Caco-2 (cell line): ENCODE data around the gene MYO6. TPM values are rescaled to one million over a fixed set of nuclear protein-coding genes. Genes with fewer than 3 reads are reported as not detected.
A peak's percentile ranks its signal among the peaks of the same experiment; 100 is the strongest.

Experiments used
- BruUV-seq: library from RNA; stranded (reverse); fragments of 400-500 nt; replicated peaks from 2 replicates; lab custom pipeline; 2021; lab: Mats Ljungman, UMichigan
- CTCF ChIA-PET: fragments of 300-600 bp; sonication (Branson Sonifier 250); formaldehyde crosslinking; loops from one replicate; lab custom pipeline; 2022; ENCODE audit warnings: antibody characterized with exemption; lab: Charles Lee
- POLR2A ChIA-PET: fragments of 300-600 bp; sonication (Branson Sonifier 250); formaldehyde crosslinking; loops from one replicate; lab custom pipeline; 2022; ENCODE audit warnings: antibody characterized with exemption; lab: Charles Lee
- DNase-seq, 2 experiments: peaks; one replicate each; pipeline versions ENCODE4 v3.0.0 to v3.0.0-alpha.2; 2020 to 2022
- H3K27me3 ChIP-seq: replicated peaks from 2 replicates; pipeline ENCODE4 v1.6.0; 2011; ENCODE audit warnings: low read length; ENCODE audit not compliant: control insufficient read depth, insufficient read depth
- H3K36me3 ChIP-seq: 2 replicates; pipeline ENCODE4 v1.5.1; 2011; ENCODE audit warnings: low read length; ENCODE audit not compliant: control insufficient read depth, insufficient read depth
- H3K4me1 ChIP-seq: fragments of 250-450 bp; sonication (Bioruptor Pico); 2 replicates; pipeline ENCODE4 v1.5.1; 2020; ENCODE audit warnings: mild to moderate bottlenecking
- H3K4me3 ChIP-seq: 2 replicates; pipeline ENCODE4 v1.5.1; 2011; ENCODE audit warnings: low read depth, mild to moderate bottlenecking, control low read depth, low read length
- H3K9me3 ChIP-seq: fragments of 250-450 bp; sonication (Bioruptor Pico); 2 replicates; pipeline ENCODE4 v1.5.1; 2020; ENCODE audit warnings: mild to moderate bottlenecking, moderate library complexity
- H3K27ac Mint-ChIP-seq: one replicate; pipeline ENCODE4 v1.8.0; 2022; ENCODE audit warnings: mixed read lengths; ENCODE audit not compliant: unreplicated experiment
- H3K27me3 Mint-ChIP-seq: one replicate; pipeline ENCODE4 v1.8.0; 2022; ENCODE audit warnings: mixed read lengths; ENCODE audit not compliant: insufficient read depth, unreplicated experiment
- H3K36me3 Mint-ChIP-seq: one replicate; pipeline ENCODE4 v1.8.0; 2022; ENCODE audit warnings: mild to moderate bottlenecking, mixed read lengths; ENCODE audit not compliant: insufficient read depth, unreplicated experiment
- H3K4me1 Mint-ChIP-seq: one replicate; pipeline ENCODE4 v1.8.0; 2022; ENCODE audit warnings: low read depth, mixed read lengths; ENCODE audit not compliant: unreplicated experiment
- H3K4me3 Mint-ChIP-seq: one replicate; pipeline ENCODE4 v1.8.0; 2022; ENCODE audit warnings: mild to moderate bottlenecking, moderate library complexity, mixed read lengths; ENCODE audit not compliant: unreplicated experiment
- H3K9me3 Mint-ChIP-seq: one replicate; pipeline ENCODE4 v1.8.0; 2022; ENCODE audit warnings: mixed read lengths; ENCODE audit not compliant: unreplicated experiment
- intact Hi-C: fragments of 100-400 bp; cut with micrococcal nuclease; formaldehyde crosslinking; loops from one replicate; pipeline ENCODE4 v1.10.0; 2022; ENCODE audit not compliant: unreplicated experiment
- total RNA-seq: library from RNA; stranded (reverse); gene quantifications from 2 replicates; pipeline ENCODE4 v1.2.3, GENCODE V29; 2022
- TF ChIP-seq, protein P1 (sequence below), 2 experiments: fragments of 200-600 bp in 1 of 2; IDR thresholded peaks; 1 replicate in 1 of 2; 2 replicates in 1 of 2; pipeline versions ENCODE4 v1.5.1 to v1.8.0; 2011 to 2022; ENCODE audit warnings: antibody characterized with exemption in 1 of 2, control low read depth in 1 of 2, inconsistent platforms in 1 of 2, low read depth in 1 of 2, low read length in 1 of 2, mild to moderate bottlenecking in 1 of 2, moderate library complexity in 1 of 2; ENCODE audit not compliant: insufficient read depth in 1 of 2, severe bottlenecking in 1 of 2, unreplicated experiment in 1 of 2

The MYO6 gene
- total RNA-seq, 1 experiment from 2014 or later = 43.0 TPM

- no peak for DNase-seq
- H3K4me1 ChIP-seq = peaks cover 23% of the 10 kb centered on the region
These were observed 103.7 kb downstream of the MYO6 start for GRCh38 chr6:75852721-75853120.

DNA sequence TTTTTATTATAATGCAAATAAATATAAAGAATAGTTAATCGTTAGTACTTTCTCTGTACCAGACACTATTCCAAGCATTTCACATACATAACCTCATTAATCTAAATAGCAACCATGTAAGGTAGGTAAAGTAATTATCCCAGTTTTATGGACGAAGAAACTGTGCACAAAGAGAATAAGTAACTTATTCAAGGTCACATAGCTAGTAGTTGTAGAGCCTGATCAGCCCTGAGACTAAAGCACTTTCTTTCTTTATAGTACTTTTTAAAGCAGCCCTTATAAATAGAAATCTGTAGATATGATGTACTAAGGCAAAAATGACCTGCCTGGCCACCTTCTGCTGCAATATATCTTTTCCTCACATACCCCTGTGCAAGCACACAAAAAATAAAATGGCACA lies 104.8 kb downstream of the MYO6 start:
- peaks cover 22% of the 10 kb centered on the region for H3K4me1 ChIP-seq
- no peak overlapping the region for H3K4me3 ChIP-seq
- H3K27ac Mint-ChIP-seq = no peak overlapping the region
- ChIA-PET POLR2A (interaction anchor here (0.6 kb wide), 1 partner anchor 824 kb away, joined by 3 read pairs; no protein-coding TSS in a partner anchor), CTCF (no interaction called here)
- H3K27me3 ChIP-seq = no peaks in the 10 kb centered on the region
- DNase-seq = no peak
- TF ChIP-seq, protein P1, sequence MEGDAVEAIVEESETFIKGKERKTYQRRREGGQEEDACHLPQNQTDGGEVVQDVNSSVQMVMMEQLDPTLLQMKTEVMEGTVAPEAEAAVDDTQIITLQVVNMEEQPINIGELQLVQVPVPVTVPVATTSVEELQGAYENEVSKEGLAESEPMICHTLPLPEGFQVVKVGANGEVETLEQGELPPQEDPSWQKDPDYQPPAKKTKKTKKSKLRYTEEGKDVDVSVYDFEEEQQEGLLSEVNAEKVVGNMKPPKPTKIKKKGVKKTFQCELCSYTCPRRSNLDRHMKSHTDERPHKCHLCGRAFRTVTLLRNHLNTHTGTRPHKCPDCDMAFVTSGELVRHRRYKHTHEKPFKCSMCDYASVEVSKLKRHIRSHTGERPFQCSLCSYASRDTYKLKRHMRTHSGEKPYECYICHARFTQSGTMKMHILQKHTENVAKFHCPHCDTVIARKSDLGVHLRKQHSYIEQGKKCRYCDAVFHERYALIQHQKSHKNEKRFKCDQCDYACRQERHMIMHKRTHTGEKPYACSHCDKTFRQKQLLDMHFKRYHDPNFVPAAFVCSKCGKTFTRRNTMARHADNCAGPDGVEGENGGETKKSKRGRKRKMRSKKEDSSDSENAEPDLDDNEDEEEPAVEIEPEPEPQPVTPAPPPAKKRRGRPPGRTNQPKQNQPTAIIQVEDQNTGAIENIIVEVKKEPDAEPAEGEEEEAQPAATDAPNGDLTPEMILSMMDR (IDR thresholded peaks at IDR 0.05; ENCODE audit: insufficient read depth in 1 of 2, low read depth in 1 of 2, low read length in 1 of 2, severe bottlenecking in 1 of 2, unreplicated experiment in 1 of 2) = no peak
- BruUV-seq = no TSS peak
- intact Hi-C loops = no loop called here
- peaks cover 16% of the 10 kb centered on the region for H3K4me1 Mint-ChIP-seq
- H3K27me3 Mint-ChIP-seq = no peaks in the 10 kb centered on the region
- no peak overlapping the region for H3K4me3 Mint-ChIP-seq
- peaks cover 8% of the 10 kb centered on the region for H3K36me3 Mint-ChIP-seq
- no peaks in the 10 kb centered on the region for H3K36me3 ChIP-seq
- no peaks in the 10 kb centered on the region for H3K9me3 Mint-ChIP-seq
- no peaks in the 10 kb centered on the region for H3K9me3 ChIP-seq

More at GRCh38 chr6:75852721-75853120, 103.7 kb downstream of the MYO6 start:
- BruUV-seq = no TSS peak
- TF ChIP-seq, protein P1 (IDR thresholded peaks at IDR 0.05; ENCODE audit: insufficient read depth in 1 of 2, low read depth in 1 of 2, low read length in 1 of 2, severe bottlenecking in 1 of 2, unreplicated experiment in 1 of 2) = no peak
- Histone ChIP-seq H3K36me3 (no peaks in the 10 kb centered on the region), H3K27me3 (no peaks in the 10 kb centered on the region), H3K9me3 (no peaks in the 10 kb centered on the region), H3K4me3 (no peak overlapping the region)
- no peak overlapping the region for H3K27ac Mint-ChIP-seq
- H3K4me1 Mint-ChIP-seq = peaks cover 16% of the 10 kb centered on the region
- no peak overlapping the region for H3K4me3 Mint-ChIP-seq
- POLR2A ChIA-PET = no interaction called here
- H3K9me3 Mint-ChIP-seq = no peaks in the 10 kb centered on the region
- H3K36me3 Mint-ChIP-seq = peaks cover 8% of the 10 kb centered on the region
- intact Hi-C loops = no loop called here
- CTCF ChIA-PET = interaction anchor here (1.1 kb wide), 1 partner anchor 498 kb away, joined by 3 read pairs; no protein-coding TSS in a partner anchor
- no peaks in the 10 kb centered on the region for H3K27me3 Mint-ChIP-seq

- BruUV-seq = no TSS peak
- peak in 1 of 2 experiments; percentile 54 for DNase-seq
- ChIA-PET CTCF (interaction anchor here (1.3 kb wide), 1 partner anchor 38 kb away, joined by 6 read pairs; no protein-coding TSS in a partner anchor), POLR2A (no interaction called here)
- H3K4me1 Mint-ChIP-seq = peaks cover 6% of the 10 kb centered on the region
- H3K27me3 Mint-ChIP-seq = no peaks in the 10 kb centered on the region
- H3K27ac Mint-ChIP-seq = no peak overlapping the region
- no peak overlapping the region for H3K4me3 Mint-ChIP-seq
- H3K36me3 ChIP-seq = no peaks in the 10 kb centered on the region
- no peaks in the 10 kb centered on the region for H3K27me3 ChIP-seq
- no peak overlapping the region for H3K4me3 ChIP-seq
- intact Hi-C loops = loop anchor here (1.0 kb wide), 1 partner anchor 77 kb away; no protein-coding TSS in a partner anchor
- no peaks in the 10 kb centered on the region for H3K9me3 Mint-ChIP-seq
- H3K9me3 ChIP-seq = no peaks in the 10 kb centered on the region
- peaks cover 11% of the 10 kb centered on the region for H3K4me1 ChIP-seq
- peaks cover 11% of the 10 kb centered on the region for H3K36me3 Mint-ChIP-seq
- TF ChIP-seq, protein P1 (IDR thresholded peaks at IDR 0.05; ENCODE audit: insufficient read depth in 1 of 2, low read depth in 1 of 2, low read length in 1 of 2, severe bottlenecking in 1 of 2, unreplicated experiment in 1 of 2) = peak; percentile 42 to 54
These were observed 106.0 kb downstream of the MYO6 start for GRCh38 chr6:75855052-75855451.
